PFSK-1 (cell line): ENCODE results near the gene TMEM176A.

ENCODE experiments used
- POLR2AphosphoS5 ChIP-seq: IDR thresholded peaks from 2 replicates; pipeline ENCODE4 v1.6.1; 2012; ENCODE audit warnings: low read depth, mild to moderate bottlenecking, control low read depth, low read length, moderate library complexity
- REST ChIP-seq, 2 experiments: IDR thresholded peaks; 2 replicates each; pipeline versions ENCODE4 v1.6.1 to v1.8.0; 2011 to 2012; ENCODE audit warnings: low read depth in 2 of 2, low read length in 2 of 2, control low read depth in 1 of 2, inconsistent platforms in 1 of 2, mild to moderate bottlenecking in 1 of 2, moderate library complexity in 1 of 2; ENCODE audit not compliant: insufficient read depth in 1 of 2
- SIN3A ChIP-seq: IDR thresholded peaks from 2 replicates; pipeline ENCODE4 v1.6.1; 2012; ENCODE audit warnings: mild to moderate bottlenecking, low read length, moderate library complexity, borderline replicate concordance; ENCODE audit not compliant: insufficient read depth
- TAF1 ChIP-seq: IDR thresholded peaks from 2 replicates; pipeline ENCODE4 v1.6.1; 2012; ENCODE audit warnings: low read length, control low read depth, borderline replicate concordance; ENCODE audit not compliant: insufficient read depth

GRCh38 chr7:150835019-150835418, 34.5 kb downstream of the TMEM176A start:
- TF ChIP-seq REST (IDR thresholded peaks at IDR 0.05; ENCODE audit: insufficient read depth in 1 of 2, low read depth in 2 of 2, low read length in 2 of 2), result no peak
- TF ChIP-seq POLR2AphosphoS5, result no peak
- no peak for TF ChIP-seq SIN3A
- no peak for TF ChIP-seq TAF1
